Activated T-cell treated with anti-CD3 and anti-CD28 coated beads, Interleukin-2, amount 50 U/mL, for 48 hours (primary cell): ENCODE data around the gene TIMM44.
A peak's percentile ranks its signal among the peaks of the same experiment; 100 is the strongest.
"Not testable (repeated sequence)": the region's sequence is repeated elsewhere in the genome, so short reads cannot be mapped to it uniquely, and the experiment has no call there.

ENCODE experiments used
- DNase-seq, 2 experiments: peaks; one replicate each; pipeline ENCODE4 v3.0.0-alpha.2; 2020

Gene TIMM44

DNA sequence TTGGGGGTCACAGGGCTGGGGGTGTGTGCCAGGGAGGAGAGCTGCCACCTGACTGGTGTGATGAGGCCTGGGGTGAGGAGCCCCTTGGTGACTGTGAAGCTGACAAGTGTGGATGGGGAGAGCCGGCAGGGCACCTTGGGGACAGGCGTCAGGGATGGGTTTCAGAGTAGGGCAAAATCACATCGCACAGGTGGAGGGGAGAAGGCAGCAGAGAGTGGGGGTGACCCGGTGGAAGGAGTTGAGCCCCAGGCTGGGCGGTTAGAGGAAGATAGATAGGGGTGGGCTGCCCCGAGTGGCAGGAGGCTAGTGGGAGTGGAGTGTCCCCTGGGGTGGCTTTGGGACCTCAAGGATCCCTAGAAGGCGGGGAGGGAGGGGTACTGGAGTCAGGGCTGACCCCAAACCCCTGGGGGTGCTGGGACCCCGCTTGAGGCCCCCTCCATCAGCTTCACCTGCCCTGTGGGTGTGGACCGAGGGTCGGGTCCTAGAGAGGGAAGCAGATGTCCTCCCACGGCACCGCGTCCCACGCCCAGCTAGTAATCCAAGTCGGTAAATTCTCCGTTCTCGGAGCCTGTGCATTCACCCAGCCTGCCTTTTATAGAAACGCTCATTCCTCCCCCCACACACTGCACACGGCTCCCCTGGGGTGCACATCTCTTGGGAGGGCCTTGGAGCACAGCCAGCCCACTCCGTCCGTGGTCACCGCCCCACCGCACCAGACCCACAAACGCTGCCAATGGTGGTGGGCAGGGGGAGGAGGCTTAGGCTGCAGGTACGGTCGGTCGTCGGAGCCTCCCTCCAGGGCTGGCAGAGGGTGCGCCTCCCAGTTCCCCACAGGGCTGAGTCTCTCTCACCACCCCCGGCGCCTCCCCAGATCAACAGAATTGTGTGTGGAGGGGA, 19.9 kb downstream of the TIMM44 start:
- DNase-seq, result no peak

DNA sequence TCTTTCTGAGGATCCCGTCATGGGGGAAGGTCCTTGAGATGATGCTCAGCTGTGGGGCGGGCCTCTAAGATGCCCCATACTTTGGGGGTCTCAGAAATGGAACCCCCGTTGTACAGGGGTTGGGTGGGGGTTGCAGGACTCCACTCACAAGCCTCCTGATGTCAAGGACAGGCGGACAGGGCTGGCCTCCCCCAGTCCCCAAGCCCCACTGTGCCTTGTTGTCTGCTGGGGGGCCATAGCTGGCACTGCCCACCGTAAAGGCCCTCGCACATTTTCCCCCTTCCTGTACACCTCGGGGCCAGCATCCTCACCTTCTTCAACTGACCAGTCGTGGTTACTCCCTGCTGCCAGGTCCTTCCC, 20.6 kb downstream of the TIMM44 start:
- DNase-seq, result no peak

DNA sequence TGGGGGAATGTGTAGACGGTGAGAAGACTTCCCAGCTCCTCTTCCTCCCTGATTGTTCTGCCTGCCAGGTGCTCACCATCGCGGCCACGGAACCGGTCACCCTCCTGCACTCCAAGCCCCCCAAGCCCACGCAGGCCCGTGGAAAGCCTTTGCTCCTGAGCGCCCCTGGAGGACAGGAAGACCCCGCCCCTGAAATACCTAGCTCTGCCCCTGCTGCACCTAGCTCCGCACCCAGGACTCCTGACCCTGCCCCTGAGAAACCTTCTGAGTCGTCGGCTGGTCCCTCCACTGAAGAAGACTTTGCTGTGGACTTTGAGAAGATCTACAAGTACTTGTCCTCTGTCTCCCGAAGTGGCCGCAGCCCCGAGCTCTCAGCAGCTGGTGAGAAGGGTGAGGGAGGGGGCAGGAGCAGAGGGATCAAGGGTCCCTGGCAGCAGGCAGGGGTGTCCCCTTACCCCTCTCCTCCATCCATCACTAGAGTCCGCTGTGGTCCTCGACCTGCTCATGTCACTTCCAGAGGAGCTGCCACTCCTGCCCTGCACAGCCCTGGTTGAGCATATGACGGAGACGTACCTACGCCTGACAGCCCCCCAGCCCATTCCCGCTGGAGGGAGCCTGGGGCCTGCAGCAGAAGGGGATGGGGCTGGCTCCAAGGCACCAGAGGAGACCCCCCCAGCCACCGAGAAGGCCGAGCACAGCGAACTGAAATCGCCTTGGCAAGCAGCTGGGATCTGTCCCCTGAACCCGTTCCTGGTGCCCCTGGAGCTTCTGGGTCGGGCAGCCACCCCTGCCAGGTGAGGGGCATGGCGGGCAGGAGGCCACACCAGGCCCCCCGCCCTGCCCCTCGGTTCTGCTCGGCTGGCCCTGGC, 21.3 kb downstream of the TIMM44 start:
- no peak for DNase-seq

DNA sequence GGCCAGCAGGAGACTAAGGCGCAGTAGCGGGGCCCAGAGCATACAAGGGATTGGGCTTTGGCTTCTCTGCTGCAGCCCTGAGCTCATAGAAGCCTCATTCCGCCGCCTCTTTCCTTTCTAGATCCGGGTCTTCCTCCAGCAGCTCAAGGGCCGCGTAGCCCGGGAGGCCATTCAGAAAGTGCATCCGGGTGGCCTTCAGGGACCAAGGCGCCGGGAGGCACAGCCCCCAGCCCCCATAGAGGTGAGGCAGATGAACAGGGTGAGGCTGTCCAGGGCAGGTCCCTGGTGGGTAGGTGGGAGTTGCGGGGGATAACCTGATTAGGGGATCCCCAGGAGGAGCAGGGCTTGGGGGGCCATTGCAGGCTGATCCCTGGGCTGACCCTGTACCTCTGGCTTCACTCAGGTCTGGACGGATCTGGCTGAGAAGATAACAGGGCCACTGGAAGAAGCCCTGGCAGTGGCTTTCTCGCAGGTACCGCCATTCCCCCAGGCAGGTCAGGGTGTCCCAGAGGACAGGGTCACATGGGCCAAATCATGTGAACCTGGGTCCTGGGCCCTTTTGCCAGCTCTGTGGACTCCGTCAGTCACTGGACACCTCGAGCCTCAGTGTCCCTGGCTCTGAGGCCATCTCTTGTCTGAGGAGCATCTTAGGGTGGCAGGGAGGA, 22.0 kb downstream of the TIMM44 start:
- no peak for DNase-seq

DNA sequence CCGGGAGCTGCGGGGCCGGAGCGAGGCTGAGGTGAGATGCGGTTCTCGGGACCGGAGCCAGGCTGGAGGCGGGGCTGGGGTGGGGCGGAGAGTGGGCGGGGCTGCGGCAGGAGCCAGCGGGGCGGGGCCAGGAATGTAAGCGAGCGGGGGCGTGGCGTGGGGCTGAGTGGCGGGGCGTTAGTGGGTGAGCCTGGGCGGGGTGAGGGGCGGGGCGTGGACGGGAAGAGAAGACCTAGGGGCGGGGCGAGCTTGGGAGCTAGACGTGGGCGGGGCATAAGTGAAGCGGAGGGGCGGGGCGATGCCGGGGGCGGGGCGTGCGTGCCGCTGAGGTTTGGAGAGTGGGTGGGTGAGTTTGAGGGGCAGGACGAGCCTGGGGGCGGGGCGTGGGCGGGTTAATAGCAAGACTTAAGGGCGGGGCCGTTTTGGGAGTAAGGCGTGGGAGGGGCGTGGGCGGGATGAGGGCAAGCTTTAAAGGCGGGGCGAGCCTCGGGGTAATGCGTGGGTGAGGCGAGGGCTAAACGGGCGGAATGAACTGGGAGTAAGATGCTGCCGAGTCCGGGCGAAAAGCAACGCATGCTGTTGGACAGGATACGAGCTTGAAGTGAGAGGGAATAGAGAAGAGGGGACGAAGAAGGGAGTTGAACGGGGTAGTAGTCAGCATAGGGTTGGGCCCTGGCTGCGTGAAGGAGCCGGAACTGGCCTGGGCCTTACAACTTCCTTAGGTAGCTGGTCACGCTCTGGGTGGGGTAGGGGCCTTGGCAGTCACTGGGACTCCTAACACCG, 22.8 kb downstream of the TIMM44 start:
- peak; percentile 99 for DNase-seq

DNA sequence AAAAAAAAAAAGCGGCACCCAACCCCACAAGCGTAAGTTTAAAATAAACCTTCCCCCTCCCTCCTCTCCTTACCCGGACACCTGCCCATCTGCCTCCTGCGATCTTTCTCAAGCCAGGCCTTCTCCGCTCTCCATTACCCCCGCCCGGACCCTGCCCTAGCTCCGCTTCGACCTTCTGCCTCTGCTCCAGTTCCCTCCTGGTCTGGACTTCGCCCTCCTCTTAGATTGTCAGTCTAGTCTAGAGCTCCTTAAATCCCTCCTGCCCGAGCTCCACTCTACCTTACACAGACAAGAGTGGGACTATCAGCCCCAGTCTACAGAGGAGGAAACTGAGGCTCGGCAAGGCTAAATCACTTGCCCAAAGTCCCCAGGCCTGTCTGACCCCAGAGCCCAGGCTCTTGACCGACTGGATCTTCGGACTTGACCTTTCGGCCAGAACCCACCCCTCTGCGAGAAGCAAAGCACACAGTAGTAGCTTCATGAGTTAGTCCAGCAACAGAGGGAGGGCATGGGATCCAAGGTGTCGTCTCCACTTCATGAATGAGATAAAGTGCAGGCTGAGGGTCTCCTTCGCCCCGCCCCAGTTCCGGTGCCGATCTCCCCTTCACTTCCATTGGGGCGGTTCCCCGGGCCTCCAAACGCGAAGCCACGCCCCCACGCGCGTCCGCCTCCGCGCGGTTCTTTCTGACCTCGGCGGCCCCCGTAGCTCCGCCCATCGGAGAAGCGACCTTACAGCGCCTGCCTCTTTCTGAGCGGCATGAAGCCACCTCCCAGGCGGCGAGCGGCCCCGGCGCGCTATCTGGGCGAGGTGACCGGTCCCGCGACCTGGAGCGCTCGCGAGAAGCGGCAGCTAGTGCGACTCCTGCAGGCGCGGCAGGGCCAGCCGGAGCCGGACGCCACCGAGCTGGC, 23.6 kb downstream of the TIMM44 start, which contains the start of gene SNAPC2:
Gene SNAPC2 (plus strand): TSS at position 729 of the 909 bp plus-strand sequence. CDS start 29 bp downstream, at position 758.
- DNase-seq, result peak; percentile 98 to 99

DNA sequence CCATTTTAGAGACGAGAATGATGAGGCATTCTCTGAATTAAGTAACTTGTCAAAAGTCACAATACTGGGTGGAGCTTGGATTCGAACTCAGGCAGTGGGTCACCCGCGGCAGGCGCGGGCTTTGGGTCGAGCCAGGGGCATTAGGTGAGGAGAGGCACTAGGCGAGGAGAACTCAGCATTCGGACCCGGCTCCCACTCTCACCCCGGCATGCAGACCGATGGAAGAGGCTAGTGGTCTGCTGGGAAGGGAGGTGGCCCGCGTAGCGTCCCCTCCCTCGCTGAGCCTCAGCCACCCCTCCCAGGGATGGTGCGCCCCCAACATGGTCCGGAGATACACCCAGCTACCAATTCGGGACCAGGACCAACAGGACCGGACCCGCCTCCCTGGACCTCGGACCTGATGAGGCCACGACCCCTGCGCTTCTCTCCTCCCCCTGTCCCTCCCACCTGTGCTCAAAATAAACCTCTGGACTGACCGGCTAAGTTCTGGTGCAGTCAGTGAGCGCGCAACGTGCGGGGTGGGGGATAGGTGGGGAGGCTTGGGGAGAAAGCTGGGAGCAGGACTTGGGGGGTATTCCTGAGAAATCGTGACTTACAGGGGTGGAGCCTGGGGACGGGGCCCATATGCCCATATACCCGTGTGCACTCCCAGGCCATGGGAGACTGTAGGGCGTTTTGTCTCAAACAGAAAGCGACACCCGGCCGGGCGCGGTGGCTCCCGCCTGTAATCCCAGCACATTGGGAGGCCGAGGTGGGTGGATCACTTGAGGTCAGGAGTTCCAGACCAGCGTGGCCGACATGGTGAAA, 24.6 kb downstream of the TIMM44 start:
- no peak for DNase-seq

DNA sequence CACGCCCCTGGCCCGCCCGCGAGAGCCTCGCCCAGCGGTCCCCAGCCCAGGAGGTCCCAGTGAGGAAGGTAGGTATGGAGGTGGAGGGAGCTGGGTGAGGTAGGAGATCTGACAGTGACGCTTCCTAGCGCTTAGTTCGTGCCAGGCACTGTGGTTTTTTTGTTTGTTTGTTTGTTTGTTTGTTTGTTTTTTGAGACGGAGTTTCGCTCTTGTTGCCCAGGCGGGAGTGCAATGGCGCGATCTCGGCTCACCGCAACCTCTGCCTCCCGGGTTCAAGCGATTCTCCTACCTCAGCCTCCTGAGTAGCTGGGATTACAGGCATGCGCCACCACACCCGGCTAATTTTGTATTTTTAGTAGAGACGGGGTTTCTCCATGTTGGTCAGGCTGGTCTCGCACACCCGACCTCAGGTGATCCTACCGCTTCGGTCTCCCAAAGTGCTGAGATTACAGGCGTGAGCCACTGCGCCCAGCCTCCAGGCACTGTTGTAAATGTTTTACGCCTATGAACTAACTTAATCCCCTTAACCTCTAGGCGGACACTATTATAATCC, 25.3 kb downstream of the TIMM44 start:
- not testable (repeated sequence) for DNase-seq

DNA sequence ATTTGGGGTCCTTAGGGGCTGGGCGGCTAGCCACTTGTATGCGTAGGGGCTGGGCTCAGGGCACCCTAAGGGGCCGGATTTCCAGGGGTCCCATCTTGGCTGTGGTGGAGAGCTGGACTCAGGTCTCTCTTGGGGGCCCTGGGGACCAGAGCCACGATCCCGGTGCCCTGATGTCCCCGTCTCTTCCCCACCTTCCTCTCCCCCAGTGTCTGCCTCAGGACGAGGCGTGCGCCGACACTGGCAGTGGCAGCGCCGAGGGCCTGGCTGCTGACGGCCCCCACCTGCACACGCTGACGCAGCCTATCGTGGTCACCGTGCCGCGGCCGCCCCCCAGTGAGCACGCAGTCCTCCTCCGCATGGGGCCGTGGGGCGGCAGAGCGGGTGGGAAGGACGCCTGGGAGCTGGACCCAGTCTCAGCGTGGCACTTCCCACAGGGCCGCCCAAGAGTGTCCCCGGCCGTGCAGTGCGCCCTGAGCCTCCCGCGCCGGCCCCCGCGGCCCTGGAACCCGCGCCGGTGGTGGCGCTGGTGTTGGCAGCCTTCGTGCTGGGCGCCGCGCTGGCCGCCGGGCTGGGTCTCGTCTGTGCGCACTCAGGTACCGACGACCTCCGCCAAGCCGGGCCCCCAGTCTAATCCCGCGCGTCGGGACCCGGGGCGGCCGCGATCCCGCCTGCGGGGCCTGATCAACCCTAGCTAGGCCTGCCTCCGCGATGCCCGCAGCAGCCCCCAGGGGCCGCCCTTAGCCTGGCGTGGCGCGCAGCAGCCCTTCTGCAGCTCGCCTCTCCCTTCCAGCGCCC, 26.0 kb downstream of the TIMM44 start:
- DNase-seq, result peak; percentile 66 to 78

DNA sequence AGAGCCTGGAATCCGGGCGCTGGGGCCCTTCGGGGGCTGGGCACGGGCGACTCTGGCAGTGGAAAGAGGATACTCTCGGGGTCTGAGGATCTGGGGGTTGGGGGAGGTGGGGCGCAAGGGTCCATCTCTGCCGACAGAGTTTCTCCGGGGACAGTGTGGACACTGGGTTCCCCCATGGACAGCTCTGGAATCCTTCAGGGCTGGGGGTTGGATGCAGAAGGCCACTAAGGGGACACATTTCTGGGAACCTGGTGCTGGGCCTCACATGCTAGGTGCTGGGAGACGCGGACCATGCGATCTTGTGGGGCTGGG, 26.6 kb downstream of the TIMM44 start:
- DNase-seq, result no peak

DNA sequence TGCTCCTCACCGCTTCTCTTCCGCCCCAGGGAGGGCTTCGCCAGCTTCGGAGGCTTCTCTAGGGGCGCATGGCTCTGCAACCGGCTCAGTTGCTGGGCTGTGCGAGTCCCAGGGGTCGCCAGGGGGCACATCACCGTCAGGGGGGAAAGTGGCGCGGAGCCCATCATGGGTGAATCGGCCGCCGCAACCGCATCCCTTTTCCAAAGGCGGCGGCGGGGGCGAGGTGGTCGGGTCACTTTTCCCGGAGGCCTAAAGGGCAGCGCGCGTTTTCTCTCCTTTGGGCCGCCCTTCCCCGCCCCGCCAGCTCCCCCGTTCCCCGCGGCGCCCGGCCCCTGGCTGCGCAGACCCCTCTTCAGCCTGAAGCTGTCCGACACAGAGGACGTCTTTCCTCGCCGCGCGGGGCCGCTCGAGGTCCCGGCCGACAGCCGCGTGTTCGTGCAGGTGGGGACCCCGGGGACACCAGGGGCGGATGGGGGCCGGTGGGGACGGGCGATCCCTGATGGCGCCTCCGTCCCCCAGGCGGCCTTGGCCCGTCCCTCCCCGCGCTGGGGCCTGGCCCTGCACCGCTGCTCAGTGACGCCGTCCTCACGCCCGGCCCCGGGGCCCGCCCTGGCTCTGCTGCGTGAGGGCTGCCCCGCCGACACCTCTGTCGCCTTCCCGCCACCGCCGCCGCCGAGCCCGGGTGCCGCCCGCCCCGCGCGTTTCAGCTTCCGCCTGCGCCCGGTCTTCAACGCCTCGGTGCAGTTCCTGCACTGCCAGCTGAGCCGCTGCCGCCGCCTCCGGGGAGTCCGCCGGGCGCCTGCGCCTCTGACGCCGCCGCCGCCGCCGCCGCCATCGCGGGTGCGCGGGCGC, 27.1 kb downstream of the TIMM44 start:
- DNase-seq, result peak; percentile 65 to 72

DNA sequence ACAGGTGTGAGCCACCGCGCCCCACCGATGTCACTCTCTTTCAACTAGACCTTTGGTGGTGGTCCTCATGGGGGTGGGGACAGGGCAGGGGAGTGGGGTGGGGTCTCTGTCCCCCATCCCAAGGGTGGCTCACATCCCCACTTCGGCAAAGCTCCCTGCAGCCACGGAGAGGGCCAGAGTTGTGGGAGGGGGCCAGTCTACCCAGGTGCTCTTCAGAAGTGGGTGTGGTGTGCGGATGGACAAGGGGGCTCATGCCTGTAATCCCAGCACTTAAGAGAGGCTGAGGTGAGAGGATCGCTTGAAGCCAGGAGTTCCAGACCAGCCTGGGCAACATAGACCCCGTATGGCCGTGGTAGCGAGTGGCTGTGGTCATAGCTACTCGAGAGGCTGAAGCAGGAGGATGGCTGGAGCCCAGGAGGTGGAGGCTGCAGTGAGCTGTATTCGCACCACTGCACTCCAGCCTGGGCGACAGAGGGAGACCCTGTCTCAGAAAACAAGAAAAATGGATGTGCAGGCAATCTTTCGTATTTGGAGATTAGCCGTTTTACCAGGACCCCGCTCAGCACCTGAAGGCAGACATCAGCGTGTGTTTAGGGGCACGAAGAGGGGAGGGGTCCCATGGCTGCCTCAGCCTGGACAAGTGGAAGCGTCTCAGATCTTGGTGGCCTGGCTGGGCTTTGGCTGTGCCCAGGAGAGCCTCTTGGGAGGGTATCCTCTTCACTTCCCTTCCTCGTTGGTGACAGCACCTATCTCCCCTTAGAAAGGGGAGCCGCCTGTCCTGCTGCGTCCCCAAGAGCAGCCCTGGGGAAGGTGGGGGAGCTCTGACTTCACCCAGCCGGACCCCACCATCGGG, 28.0 kb downstream of the TIMM44 start:
- no peak for DNase-seq

DNA sequence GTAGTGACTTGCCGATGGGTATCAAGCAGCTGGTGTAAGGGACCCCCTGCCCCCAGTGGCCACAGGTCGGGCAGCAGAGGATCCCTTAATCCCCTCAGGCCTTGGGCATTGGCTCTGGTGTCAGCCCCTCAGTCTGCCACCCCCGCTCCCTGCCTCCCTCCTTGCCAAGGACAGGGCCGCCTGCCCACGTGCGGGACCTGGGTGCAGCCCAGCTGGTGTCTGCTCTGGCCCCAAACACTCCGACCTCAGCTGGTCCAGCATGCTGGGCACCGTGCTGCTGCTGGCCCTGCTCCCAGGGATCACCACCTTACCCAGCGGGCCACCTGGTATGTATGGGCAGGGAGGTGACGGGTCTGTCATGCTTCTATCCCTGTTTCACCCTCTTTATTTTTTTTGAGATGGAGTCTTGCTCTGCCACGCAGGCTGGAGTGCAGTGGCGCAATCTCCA, 28.8 kb downstream of the TIMM44 start, which contains the start of gene TGFBR3L:
Gene TGFBR3L (plus strand): TSS at position 233 of the 448 bp plus-strand sequence.
- DNase-seq, result no peak

DNA sequence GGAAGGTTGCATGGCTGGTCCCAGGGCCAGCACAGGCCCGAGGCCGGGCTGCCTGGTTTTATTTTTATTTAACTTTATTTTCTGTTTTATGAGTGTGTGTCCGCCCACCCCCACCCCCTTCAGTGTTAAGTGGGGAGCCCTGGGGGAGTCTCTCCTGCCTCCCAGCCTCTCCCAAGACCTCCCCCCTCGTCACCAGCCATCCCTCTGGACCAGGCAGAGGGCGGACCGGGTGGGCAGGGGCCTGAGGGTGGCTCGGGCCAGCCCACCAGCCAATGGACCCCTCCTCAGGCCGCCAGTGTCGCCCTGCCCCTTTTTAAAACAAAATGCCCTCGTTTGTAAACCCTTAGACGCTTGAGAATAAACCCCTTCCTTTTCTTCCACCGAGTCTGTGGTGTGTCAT, 29.4 kb downstream of the TIMM44 start:
- no peak for DNase-seq

DNA sequence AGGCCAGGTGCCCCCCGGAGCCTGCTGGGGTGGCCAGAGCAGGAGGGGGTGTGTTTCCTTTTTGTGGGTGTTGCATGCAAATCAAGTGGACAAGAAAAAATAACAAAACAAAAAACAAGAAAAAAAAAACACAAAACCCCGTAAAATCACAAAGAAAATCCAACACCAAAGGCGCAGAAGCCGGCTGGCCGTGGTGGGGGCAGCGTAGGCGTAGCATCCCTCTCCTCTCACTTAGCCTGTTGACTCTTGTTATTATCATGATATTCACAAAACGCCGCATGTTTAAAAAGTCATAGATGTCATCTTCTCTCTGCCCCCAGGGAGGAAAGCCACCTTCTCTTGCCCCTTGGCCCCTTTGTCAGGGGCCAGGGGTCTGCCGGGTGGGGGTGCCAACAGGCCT, 29.8 kb downstream of the TIMM44 start:
- DNase-seq, result no peak

DNA sequence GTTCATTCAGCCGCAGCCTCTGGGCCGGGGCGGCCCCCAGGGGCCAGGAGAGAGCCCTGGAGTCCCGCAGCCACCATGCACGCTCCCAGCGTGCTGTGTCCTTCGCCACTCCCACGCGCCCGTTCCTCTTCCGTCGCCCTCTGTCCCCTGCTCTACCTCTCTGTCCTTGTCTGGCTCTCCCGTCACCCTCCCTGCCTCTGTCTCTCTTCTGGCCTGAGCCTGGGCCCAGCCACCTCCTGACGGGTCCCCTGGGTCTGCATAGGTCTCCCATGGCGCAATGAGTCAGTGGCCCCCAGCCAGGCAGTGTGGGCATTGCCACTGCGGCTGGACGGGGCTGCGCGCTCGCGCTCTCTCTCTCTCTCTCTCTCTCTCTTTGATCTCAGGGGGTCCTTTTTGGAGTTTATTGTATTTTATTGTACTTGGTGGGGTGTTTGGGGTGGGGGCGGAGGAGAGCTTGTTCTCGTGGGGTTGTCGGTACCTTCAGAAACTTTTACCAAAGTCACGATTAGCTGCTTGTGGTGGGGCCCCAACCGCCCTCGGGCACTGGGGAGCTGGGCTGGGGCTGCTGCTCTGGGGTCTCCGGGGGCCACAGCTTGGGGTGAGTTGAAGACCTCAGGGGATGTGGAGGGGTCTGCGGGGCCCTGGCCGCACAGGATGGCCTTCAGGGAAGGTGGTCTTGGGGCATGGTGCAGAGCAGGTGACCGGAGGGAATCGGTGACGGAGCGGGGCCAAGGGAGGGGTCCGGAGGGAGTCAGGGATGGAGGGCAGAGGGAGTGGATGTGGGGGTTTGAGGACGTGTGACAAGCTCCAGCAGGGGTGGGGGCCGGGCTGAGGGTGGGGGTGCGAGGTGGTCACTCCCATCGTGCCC, 30.5 kb downstream of the TIMM44 start:
- no peak for DNase-seq
